GM18867 (cell line): Measurements from ENCODE around the gene CAPRIN2.

Source experiments
- ATAC-seq: cut with Tn5 transposase; IDR thresholded peaks from one replicate; pipeline ENCODE4 v1.9.1; 2021; ENCODE audit warnings: mild to moderate bottlenecking, moderate library complexity; ENCODE audit not compliant: unreplicated experiment

Gene CAPRIN2

DNA sequence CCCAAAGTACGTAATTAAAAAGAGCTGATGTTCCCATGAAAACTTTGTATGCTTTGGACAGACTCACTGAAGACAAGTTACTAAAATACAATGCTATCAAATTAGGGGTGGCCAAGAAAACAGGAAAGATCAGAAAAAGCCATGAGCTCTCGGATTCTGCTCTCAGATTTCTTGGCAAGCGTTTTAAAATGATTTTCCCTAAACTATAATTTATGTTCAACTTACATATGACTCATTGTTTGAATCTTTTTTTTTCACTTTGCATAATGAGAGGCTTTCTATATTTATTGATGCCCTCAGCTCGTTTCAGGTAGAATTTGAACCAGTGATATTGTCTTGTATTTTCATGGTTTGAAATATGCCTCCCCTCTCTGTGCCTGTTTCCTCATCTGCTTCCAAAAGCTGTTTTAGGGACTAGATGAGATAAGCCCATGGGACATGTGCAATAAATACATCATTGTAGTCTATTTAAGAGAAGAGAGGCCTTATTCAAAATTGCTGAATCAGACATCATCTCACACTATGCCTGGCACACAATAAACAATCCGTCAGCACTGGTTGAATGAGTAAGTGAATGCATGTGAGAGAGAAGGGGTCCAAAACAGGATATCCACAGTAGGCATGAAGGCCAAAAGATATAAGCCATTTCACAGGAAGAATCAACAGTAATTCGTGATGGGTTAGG is 54.4 kb downstream of the CAPRIN2 start:
- ATAC-seq = no peak

DNA sequence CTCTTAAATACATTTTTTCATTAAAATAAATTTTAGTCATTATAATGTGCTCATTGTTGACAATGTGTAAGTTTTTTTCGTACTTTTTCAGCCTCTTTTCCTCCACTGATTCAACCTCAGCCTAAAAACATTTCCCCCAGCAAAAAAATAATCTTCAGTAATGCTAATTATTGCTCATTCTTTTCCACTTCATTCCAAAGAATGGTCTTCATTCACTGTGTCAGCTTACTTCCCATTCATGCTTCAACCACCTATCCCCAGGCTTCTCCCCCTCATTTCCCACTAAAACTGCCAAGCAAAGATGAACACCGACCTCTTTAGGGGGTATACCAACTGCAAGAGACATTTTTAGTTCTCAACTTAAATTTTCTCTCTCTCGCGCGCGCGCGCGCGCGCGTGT is 56.4 kb downstream of the CAPRIN2 start:
- ATAC-seq = no peak

DNA sequence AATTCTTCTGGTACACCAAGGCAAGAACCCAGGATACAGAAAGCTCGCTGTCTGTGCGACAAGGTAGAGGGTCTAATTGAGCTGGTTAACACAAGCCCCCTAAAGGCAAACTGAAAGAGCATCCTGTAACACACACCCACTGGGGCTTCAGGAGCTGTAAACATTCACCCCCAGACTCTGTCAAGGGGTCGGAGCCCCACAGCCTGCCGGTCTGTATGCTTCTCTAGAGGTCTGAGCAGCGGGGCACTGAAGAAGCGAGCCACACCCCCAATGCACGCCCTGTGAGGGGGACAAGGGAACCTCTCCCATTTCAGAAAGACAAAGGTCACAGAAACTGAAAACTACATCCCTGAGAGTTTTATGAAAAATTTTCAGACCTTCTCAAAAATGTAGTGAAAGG is 57.8 kb downstream of the CAPRIN2 start:
- ATAC-seq = no peak

DNA sequence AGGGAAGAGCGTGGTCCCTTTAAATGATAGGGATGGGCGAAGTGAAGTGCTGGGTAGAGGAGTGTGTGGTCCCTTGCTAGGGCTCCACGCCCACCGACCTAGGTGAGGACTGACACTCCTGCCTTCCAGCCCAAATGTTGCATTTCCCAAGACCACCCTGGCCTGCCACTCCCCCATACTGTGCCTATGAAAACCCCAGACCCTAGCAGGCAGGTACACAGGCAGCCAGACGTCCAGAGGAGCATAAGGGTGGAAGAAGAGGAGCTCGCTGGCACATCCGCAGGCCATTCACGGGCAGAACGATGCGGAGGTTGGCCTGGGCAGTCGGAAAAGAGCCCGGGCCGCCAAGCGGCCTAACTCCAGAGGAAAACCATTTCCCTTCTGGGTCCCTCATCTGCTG is 58.3 kb downstream of the CAPRIN2 start:
- no peak for ATAC-seq

DNA sequence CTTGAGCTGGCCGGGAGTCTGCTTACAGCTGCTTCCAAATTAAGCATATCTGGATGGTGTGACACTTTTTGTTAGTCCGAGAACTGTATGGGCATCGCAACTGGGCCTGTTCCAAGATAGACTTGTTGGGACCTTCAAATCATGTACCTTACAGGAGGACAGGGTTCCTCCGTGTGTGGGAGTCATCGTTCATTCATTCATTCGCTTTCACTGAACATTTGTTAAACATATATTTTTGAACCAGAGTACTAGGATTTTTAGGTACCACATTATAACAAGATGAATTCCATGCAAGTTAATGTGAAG is 58.7 kb downstream of the CAPRIN2 start:
- ATAC-seq = peak; percentile 37

DNA sequence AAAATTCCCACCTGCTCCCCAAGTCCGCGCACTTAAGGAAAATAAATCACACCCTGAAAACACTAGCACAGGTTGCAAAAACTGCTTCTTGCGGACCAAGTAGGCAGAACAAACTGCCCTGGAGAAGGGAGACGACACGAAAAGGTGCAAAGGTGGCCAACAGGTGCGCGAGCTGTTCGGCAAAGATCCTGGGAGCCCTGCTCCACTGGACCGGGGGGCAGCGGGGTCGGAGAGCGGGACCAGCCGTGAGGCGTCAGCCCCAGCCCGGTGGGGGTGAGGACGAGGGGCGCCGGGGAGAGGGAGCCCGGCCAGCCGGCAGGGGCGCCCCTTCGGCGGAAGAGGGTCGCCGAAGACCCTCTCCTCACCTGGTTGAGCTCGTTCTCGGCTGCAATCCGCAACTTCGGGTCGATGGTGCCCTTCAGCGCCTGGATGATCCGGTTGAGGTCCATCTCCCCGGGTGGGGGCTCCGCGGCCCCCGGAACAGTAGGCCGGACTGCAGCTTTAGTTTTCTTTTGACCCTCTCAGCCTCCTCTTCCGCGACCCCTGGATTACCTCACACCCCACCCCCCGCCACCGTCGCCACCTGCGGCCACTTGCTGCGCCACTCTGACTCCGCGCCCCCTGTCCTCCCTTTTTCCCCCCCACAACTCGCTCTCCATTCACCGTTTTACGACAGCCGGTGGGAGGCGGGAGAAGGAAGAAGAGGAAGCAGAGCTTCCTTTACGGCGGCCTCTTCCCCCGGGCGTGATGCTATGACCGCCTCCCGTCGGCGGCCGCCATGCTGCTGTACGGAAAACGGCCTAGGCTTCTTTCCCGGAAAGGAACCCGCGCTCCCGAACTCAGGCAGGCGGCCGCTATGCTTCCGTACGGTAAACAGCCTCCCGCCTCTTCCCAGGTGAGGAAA is 59.3 kb downstream of the CAPRIN2 start, which contains the start of gene IPO8:
TSS of gene IPO8 (minus strand) at position 671 of the 904 bp plus-strand sequence. CDS start at position 449, 222 bp downstream.
- ATAC-seq = peak; percentile 85

DNA sequence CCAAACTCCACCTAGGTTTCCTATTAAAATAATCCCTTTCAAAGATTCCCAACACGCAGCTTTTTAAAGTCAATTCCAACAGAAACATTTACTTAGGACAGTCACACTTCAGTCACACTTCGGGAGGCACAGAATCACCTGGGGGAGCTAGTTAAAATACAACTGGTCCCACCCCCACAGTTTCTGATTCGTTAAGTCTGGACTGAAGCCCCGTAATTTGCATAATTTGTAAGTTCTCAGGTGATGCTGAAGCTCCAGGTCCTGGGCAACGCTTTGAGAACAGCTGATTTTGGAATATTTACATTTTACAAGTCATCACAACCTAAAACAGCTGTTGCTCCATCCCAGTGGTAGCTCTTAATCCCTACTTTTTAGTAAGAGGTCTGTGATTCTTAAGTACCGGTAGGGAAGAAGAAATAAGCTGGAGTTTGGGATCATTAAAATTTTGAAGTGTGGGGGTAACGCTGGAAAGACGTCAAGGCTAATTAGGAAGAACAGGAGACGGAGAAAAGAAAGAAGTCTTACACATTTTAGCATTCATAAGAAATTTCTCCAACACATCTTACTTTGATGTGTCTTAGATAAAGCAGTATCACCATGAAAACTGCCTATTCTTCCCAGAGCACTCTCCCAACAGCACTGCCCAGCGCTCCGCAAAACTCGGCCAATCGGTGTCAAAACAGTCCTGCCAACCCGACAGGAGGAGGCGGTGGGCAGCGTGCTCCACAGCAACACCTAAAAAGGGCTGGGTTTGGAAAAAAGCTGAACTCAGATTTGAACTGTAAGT is 60.1 kb downstream of the CAPRIN2 start:
- ATAC-seq = peak; percentile 41

DNA sequence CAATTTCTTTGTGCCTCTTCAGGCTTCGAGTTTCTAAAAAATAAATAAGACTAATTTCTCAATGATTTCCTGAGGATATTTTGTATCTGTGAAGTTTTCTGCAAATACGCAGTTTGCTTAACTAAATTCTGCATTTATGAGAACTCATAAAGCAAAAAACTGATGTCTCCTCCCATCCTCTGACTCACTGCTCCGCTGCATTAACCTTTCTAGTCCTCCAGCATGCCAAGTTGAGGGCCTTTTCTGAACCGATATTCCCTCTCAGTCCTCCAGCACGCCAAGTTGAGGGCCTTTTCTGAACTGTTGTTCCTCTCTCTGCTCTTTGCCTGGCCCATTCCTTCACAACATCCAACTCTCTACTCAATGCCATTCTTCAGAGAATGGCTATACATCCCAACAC is 62.3 kb downstream of the CAPRIN2 start:
- ATAC-seq = no peak

DNA sequence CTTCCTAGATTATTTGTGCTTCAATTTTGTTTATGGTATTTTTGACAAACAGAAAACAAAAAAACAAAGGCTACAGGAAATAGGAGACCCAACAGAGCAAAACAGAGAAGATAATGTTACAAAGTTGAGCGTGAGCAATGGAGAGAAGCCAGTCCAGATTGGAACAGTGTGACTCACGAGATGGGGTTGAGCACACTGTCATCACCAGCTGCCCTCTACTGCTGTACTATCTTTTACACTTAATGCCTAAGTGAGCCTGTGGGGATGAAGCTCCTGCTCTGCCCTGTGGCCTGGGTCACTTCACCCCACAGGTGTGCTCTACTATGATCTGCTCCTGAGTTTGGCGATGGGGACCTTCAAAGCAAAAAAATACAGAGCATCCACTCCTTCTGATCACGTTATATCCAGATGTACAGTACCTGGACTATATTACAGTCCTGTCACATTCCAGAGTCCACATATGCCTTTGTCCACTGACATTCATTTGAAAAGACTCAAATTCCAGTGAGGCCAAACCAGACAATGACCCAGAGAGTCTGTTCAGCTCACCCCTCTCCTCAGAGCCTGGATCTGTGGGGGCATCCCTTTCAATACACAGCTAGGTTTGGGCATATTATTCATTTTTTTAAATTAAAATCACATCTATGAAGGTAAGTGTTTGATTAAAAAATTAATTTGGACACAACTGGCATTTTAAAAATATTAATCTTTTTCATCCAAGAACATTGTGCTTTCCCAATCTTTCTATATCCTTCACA is 63.5 kb downstream of the CAPRIN2 start:
- ATAC-seq = no peak

DNA sequence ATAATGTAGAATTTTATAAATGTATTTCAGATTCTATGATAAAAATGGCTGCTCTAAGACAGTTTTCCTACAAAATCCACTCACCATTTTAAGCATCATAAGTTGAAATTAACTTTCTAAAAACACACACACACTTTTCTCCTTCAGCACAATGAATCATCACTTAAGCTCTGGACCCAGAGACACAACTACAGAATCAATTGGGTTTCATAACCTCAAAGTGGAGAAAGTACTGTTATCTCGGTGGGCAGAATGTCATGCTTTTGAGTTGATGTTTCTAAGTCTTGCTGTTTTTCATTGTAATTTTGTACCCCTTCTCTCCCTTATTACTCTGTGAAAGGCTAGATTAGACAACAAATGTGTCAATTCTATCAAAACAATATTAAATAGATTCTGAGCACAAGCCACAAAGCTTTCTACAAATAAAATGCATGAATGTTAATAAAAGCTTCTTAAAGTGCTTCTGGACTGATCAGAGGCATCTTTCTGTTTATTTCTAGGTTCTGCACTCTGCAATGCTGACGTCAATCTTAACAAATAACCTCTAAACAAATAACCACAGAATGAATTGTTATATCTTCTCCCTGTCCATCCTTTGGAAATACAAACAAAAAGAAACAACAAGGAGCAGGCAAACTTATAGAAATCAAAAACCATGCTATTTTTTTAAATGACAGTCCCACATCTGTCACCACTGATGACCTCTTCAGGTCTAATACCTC is 67.3 kb downstream of the CAPRIN2 start:
- no peak for ATAC-seq

DNA sequence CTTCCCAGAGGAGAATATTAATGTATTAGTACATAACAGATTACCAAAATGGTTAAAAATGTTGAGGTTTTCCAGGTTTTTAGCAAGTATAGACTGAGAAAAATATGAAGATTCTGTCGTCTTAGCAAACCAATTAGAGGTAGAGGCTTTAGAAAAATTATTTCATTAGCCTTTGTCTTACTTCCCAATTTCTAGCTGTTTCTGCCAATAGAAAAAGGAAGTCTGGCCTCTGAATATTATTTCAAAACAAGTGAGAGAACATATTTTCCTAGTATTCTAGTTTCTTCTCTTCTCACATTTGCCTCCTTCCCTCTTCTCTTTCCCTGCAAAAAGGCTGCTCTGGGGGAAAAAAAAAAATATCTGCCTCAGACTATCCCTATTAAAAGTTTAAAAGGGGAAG is 75.5 kb downstream of the CAPRIN2 start:
- ATAC-seq = no peak

DNA sequence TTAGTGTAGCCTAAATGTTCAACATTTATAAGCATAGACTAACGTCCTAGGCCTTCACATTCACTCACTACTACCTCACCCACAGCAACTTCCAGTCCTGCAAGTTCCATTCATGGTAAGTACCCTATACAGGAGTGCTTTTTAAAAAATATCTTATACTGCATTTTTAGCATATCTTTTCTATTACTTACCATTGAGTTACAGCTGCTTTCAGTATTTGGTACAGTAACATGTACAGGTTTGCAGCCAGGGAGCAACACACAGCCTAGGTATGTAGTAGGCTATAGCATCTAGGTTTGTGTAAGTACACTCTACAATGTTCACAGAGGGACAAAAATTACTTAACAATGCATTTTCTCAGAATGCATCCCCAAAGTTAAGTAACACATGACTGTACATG is 76.5 kb downstream of the CAPRIN2 start:
- ATAC-seq = no peak

DNA sequence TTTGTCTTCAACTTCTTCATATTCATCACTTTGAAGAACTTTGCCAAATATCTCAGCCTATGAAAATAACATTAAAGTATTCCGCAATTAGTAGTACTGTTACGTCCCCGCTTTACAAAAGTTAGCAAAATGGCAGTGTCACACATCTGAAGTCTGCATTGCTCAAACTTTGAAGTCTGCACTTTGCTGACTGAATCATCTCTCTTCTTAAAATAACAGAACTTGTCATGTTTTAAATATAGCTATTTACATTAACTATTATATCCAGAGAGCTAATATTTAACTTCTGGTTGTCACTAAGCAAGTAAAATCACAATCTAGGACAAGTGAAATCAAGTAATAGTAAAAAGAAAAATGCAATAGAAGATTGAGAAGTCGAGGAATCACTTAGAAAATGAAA is 93.5 kb downstream of the CAPRIN2 start:
- no peak for ATAC-seq
